ENCODE measurements around the gene RYR2.

DNA sequence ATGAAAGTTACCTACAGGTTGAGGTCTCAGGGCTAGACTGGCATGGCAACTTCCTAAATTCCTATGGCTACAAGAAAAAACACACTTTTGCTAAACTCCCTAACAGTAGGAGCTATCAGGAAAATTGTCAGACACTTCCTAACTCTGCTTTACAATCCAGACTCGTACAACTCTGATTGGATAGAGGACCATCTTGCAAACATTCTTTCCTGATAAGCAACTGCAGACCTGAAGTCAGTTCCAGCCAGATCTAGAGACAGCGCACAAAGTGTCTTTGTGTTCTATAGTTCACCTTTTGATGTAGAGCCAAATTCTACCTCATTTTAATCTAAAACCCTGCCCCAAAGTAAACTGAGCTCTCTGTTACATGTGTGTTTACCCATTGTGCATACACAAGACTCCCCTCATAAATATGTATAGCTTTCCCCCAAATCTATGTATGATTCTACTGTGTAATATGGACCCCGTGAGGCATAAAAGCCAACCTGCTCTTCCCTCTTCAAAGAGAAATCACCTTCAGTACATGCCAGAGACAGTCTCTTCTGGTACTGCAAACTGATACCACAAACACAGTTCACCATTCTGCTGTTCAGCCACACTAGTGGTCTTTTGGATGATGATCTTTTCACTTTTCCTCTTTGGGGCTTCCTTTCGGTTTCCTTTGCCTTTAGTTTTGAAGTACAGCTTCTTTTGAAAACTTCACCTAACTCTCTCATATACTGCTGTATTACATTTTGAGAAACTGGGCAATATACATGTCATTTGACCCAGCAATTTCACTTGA is 827.0 kb downstream of the RYR2 start:
- TF ChIP-seq GATA3 (IDR thresholded peaks at IDR 0.05; ENCODE audit: low read depth, low read length): no peak
- no peak for TF ChIP-seq GATA2 (IDR thresholded peaks at IDR 0.05; ENCODE audit: low read depth, low read length)

Data from SH-SY5Y (cell line).